K562 (cell line): ENCODE results near the gene SLC16A14.

Experiments used
- EHMT2 ChIP-seq: fragments of 450-650 bp; IDR thresholded peaks from 2 replicates; pipeline ENCODE4 v1.6.1; 2018; ENCODE audit warnings: antibody characterized with exemption
- KDM5B ChIP-seq: fragments of 200-600 bp; sonication (generic); IDR thresholded peaks from 2 replicates; pipeline ENCODE4 v1.6.1; 2012; ENCODE audit warnings: low read depth, mild to moderate bottlenecking, moderate library complexity, low read length, control low read depth, inconsistent platforms; ENCODE audit not compliant: insufficient replicate concordance
- TF ChIP-seq, protein P1 (sequence below): sonication (generic); formaldehyde crosslinking; IDR thresholded peaks from 2 replicates; pipeline ENCODE4 v1.8.1; 2023; ENCODE audit warnings: mild to moderate bottlenecking, missing genetic modification reagents
- TF ChIP-seq, protein P2 (sequence below), 3 experiments: IDR thresholded peaks in 2 of 3; conservative IDR thresholded peaks in 1 of 3; 2 replicates each; pipeline ENCODE4 v1.5.1; 2011 to 2012; ENCODE audit warnings: low read length in 3 of 3, mild to moderate bottlenecking in 3 of 3, control low read depth in 2 of 3, improper control_type of control experiment in 1 of 3, inconsistent platforms in 1 of 3, low read depth in 1 of 3, mixed read lengths in 1 of 3, moderate library complexity in 1 of 3; ENCODE audit not compliant: insufficient read depth in 2 of 3

DNA sequence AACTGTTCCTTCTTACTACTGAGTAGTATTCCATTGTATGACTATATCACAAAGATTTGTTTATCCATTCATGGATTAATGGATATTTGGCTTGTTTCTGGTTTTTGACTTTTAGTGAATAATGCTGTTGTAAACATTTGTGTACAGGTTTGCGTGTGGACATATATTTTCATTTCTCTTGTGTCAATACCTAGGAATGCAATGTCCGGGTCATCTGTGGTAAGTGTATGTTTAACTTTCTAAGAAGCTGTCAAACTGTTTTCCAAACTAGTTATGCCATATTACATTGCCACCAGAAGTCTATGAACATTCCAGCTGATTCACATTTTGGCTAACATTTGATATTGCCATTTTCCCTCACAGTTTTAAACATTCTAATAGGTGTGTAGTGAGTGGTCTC, 29.1 kb upstream of the SLC16A14 start:
- TF ChIP-seq, protein P1, sequence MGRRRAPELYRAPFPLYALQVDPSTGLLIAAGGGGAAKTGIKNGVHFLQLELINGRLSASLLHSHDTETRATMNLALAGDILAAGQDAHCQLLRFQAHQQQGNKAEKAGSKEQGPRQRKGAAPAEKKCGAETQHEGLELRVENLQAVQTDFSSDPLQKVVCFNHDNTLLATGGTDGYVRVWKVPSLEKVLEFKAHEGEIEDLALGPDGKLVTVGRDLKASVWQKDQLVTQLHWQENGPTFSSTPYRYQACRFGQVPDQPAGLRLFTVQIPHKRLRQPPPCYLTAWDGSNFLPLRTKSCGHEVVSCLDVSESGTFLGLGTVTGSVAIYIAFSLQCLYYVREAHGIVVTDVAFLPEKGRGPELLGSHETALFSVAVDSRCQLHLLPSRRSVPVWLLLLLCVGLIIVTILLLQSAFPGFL = no peak
- TF ChIP-seq, protein P2, sequence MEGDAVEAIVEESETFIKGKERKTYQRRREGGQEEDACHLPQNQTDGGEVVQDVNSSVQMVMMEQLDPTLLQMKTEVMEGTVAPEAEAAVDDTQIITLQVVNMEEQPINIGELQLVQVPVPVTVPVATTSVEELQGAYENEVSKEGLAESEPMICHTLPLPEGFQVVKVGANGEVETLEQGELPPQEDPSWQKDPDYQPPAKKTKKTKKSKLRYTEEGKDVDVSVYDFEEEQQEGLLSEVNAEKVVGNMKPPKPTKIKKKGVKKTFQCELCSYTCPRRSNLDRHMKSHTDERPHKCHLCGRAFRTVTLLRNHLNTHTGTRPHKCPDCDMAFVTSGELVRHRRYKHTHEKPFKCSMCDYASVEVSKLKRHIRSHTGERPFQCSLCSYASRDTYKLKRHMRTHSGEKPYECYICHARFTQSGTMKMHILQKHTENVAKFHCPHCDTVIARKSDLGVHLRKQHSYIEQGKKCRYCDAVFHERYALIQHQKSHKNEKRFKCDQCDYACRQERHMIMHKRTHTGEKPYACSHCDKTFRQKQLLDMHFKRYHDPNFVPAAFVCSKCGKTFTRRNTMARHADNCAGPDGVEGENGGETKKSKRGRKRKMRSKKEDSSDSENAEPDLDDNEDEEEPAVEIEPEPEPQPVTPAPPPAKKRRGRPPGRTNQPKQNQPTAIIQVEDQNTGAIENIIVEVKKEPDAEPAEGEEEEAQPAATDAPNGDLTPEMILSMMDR (IDR thresholded peaks at IDR 0.05 in 2 of 3, conservative IDR thresholded peaks at IDR 0.05 in 1 of 3; ENCODE audit: insufficient read depth in 2 of 3, low read depth in 1 of 3, low read length in 3 of 3) = no peak
- TF ChIP-seq EHMT2 (no peak), KDM5B (no peak)
